Measurements from ENCODE around the gene TAS2R46.

GRCh38 chr12:11059041-11059440 lies 3.1 kb downstream of the TAS2R46 start:
- TF ChIP-seq EZH2 (IDR thresholded peaks at IDR 0.05; ENCODE audit: borderline replicate concordance, low read depth, low read length, poor library complexity, severe bottlenecking): no peak
- no peak for TF ChIP-seq CTCF (conservative IDR thresholded peaks at IDR 0.05; ENCODE audit: low read depth, low read length)
